Measurements from ENCODE around the gene C17orf78.
"Not testable (repeated sequence)": the region's sequence is repeated elsewhere in the genome, so short reads cannot be mapped to it uniquely, and the experiment has no call there.

The C17orf78 gene

DNA sequence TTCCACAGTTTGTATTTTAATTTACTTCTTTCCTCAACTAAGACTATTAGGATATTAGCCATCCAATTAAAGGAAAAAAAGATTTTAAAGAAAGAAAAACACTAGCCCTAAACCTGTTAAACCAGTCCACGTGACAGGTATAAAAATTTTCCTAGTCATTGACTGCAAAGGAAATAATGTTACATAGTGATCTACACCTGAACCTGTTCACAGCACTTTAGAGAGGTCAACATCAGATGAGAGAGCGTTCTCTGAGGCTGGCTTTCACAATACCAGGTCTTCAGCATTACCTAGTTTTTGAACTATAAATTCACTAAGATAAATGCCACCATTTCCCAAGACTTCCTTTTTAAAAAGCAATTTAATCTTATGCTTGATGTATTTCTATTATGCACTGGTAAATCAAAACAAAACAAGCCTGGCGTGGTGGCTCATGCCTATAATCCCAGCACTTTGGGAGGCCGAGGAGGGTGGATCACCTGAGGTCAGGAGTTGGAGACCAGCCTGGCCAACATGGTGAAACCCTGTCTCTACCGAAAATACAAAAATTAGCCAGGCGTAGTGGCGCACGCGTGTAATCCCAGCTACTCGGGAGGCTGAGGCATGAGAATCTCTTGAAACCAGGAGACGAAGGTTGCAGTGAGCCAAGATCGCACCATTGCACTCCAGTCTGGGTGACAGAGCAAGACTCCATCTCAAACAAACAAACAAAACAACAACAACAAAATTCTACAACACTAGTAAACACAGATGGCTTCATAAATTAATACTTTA lies 18.8 kb upstream of the C17orf78 start:
- H3K4me3 ChIP-seq (ENCODE audit: low read length in 2 of 2) = peak overlapping the region in 1 of 2 donors; percentile 60
- not testable (repeated sequence) for DNase-seq (ENCODE audit: low spot score)

DNA sequence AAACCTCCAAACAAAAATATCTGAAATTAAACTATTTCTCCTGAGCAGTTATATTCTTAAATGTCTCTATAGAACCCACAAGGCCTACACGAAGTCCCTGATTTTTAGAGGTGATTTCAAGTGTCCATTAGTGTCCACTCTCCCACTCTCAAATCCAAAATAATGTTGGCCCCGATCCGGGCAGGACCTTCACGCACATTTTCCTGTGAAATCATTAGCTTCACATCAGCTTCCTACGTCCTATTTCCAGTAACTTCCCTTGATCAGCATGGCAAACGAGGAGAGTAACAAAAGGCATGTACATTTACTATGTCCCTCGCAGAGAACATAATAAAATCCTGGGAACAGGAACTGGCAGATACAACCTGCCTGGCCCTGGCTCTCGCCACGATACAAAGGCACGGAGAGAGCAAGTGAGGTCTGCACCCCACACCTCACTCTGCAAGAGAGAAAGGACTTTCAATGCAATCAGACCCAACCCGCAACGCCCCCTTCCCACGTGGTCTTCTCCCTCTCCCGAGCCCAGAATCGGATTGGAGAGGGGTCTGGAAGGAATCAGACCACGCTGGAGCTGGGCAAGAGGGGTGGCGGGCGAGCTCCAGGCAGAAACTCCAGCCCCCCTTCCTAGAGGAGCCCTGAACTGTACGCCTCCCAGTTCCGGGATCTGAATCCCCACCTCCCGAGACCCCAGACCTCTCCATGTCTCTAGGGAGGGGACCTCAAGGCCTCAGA lies 17.5 kb upstream of the C17orf78 start:
- no peaks in the 10 kb centered on the region for H3K9me3 ChIP-seq (replicated peaks in 1 of 2; ENCODE audit: control insufficient read depth in 2 of 2, insufficient read depth in 1 of 2, low read depth in 1 of 2, low read length in 2 of 2)
- peak overlapping the region; percentile 75 for H2BK12ac ChIP-seq (ENCODE audit: low read length)
- no peaks in the 10 kb centered on the region for H3K27me3 ChIP-seq (ENCODE audit: control insufficient read depth in 3 of 3, insufficient read depth in 3 of 3, low read depth in 1 of 3, low read length in 3 of 3)
- no peak overlapping the region for H4K8ac ChIP-seq (ENCODE audit: low read depth, low read length)
- WGBS, 2 donors (ENCODE audit: extremely low coverage in 2 of 2, insufficient read length in 2 of 2, insufficient replicate concordance in 1 of 2) = no CpG with 5 or more reads among the region's 21 CpGs
- DNase-seq (ENCODE audit: low spot score) = peak; percentile 90
- H3K4ac ChIP-seq (ENCODE audit: low read length) = no peak overlapping the region
- H3K27ac ChIP-seq (replicated peaks; ENCODE audit: low read length) = peak overlapping the region; percentile 95
- peak overlapping the region; percentile 72 for H3K14ac ChIP-seq (ENCODE audit: low read length)
- peaks cover 0 to 29% of the 10 kb centered on the region in 2 donors for H3K36me3 ChIP-seq (replicated peaks in 1 of 2; ENCODE audit: control insufficient read depth in 2 of 2, insufficient read depth in 2 of 2, low read length in 2 of 2)
- H3K79me1 ChIP-seq (ENCODE audit: low read depth, low read length) = peaks cover 1% of the 10 kb centered on the region
- H3K23ac ChIP-seq (ENCODE audit: low read depth, low read length, poor library complexity) = peak overlapping the region; percentile 92
- H2AK5ac ChIP-seq (ENCODE audit: low read depth, low read length) = peak overlapping the region; percentile 96
- peaks cover 13 to 17% of the 10 kb centered on the region in 2 donors for H3K4me1 ChIP-seq (ENCODE audit: control insufficient read depth in 2 of 2, insufficient read depth in 1 of 2, low read depth in 1 of 2, low read length in 2 of 2)
- peak overlapping the region; percentile 69 for H2BK15ac ChIP-seq (ENCODE audit: low read length)
- H2BK120ac ChIP-seq (ENCODE audit: low read depth, low read length) = peak overlapping the region; percentile 73
- H2AFZ ChIP-seq (ENCODE audit: low read length) = peak overlapping the region; percentile 92
- H3K18ac ChIP-seq (ENCODE audit: low read length) = peak overlapping the region; percentile 94
- peak overlapping the region; percentile 90 for H3K9ac ChIP-seq (ENCODE audit: low read depth, low read length, poor library complexity)
- peak overlapping the region; percentile 77 for H3K4me2 ChIP-seq (ENCODE audit: insufficient read depth, low read length, poor library complexity, severe bottlenecking)
- H3K4me3 ChIP-seq (ENCODE audit: low read length in 2 of 2) = peak overlapping the region; percentile 60 to 96
- H4K91ac ChIP-seq (ENCODE audit: low read depth, low read length, poor library complexity) = no peak overlapping the region
- H2BK5ac ChIP-seq (ENCODE audit: low read length) = peak overlapping the region; percentile 98

More for the DNA sequence above, 18.8 kb upstream of the C17orf78 start:
- H3K9ac ChIP-seq (ENCODE audit: low read depth, low read length, poor library complexity); H2AK5ac ChIP-seq (ENCODE audit: low read depth, low read length); H3K14ac ChIP-seq (ENCODE audit: low read length); H2BK12ac ChIP-seq (ENCODE audit: low read length); H3K27me3 ChIP-seq (ENCODE audit: control insufficient read depth in 3 of 3, insufficient read depth in 3 of 3, low read depth in 1 of 3, low read length in 3 of 3); H3K4me2 ChIP-seq (ENCODE audit: insufficient read depth, low read length, poor library complexity, severe bottlenecking); H2BK15ac ChIP-seq (ENCODE audit: low read length); H2BK120ac ChIP-seq (ENCODE audit: low read depth, low read length); H2AFZ ChIP-seq (ENCODE audit: low read length); H3K9me3 ChIP-seq (replicated peaks in 1 of 2; ENCODE audit: control insufficient read depth in 2 of 2, insufficient read depth in 1 of 2, low read depth in 1 of 2, low read length in 2 of 2); H3K4ac ChIP-seq (ENCODE audit: low read length); H2BK5ac ChIP-seq (ENCODE audit: low read length); H4K8ac ChIP-seq (ENCODE audit: low read depth, low read length); H4K91ac ChIP-seq (ENCODE audit: low read depth, low read length, poor library complexity); H3K18ac ChIP-seq (ENCODE audit: low read length); H3K27ac ChIP-seq (replicated peaks; ENCODE audit: low read length); H3K79me1 ChIP-seq (ENCODE audit: low read depth, low read length); H3K23ac ChIP-seq (ENCODE audit: low read depth, low read length, poor library complexity): not testable (repeated sequence)
- WGBS, 2 donors (ENCODE audit: extremely low coverage in 2 of 2, insufficient read length in 2 of 2, insufficient replicate concordance in 1 of 2) = no CpG with 5 or more reads among the region's 12 CpGs
- peaks cover 0 to 42% of the 10 kb centered on the region in 2 donors for H3K36me3 ChIP-seq (replicated peaks in 1 of 2; ENCODE audit: control insufficient read depth in 2 of 2, insufficient read depth in 2 of 2, low read length in 2 of 2)
- H3K4me1 ChIP-seq (ENCODE audit: control insufficient read depth in 2 of 2, insufficient read depth in 1 of 2, low read depth in 1 of 2, low read length in 2 of 2) = peaks cover 13 to 17% of the 10 kb centered on the region in 2 donors

DNA sequence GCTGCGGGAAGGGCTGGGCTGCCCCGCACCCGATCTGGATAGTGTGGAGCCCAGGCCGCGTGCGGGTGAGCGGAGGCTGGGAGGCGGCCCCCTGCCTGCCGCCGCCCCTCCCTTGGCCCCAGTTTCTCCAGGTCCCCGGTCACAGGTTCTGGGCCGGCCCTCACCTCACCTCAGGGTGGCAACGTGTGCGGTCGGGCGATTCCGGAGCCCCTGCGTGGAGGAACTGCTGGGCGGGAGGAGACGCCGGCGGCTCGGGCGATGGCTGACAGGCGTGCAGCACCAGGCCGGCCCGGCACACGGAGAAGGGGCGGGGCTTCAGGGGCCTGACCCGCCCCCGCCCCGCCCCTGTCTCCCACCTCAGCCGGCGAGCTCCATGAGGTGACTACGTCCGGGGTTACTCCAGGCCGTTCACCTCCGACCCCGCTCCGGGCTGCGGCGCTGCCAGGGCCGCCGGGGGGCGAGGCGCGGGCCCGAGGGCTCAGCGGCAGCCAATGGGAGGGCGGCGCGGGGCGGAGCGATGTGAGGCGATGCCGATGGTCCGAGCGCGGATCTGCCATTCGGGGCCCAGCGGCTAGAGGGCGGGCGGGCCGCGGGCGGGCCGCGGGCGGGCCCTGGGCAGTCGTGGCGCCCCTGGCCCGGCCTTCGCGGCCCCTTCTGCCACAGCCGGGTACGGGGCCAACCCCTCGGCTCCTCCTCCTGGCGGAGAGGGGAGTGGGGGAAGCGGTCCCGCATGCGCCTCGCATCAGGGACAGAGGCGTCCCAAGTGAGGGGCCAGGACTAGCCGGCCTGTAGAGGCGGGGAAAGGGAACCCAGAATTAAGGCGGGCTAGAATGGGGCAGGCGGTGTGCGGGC lies 16.7 kb upstream of the C17orf78 start:
- Histone ChIP-seq H3K79me1 (ENCODE audit: low read depth, low read length) (peaks cover 1% of the 10 kb centered on the region), H2BK5ac (ENCODE audit: low read length) (peak overlapping the region; percentile 98), H3K27me3 (ENCODE audit: control insufficient read depth in 3 of 3, insufficient read depth in 3 of 3, low read depth in 1 of 3, low read length in 3 of 3) (no peaks in the 10 kb centered on the region), H3K4ac (ENCODE audit: low read length) (no peak overlapping the region), H3K23ac (ENCODE audit: low read depth, low read length, poor library complexity) (peak overlapping the region; percentile 92), H3K9ac (ENCODE audit: low read depth, low read length, poor library complexity) (peak overlapping the region; percentile 90), H2BK12ac (ENCODE audit: low read length) (peak overlapping the region; percentile 75), H4K91ac (ENCODE audit: low read depth, low read length, poor library complexity) (no peak overlapping the region), H3K36me3 (replicated peaks in 1 of 2; ENCODE audit: control insufficient read depth in 2 of 2, insufficient read depth in 2 of 2, low read length in 2 of 2) (peaks cover 0 to 21% of the 10 kb centered on the region in 2 donors), H3K14ac (ENCODE audit: low read length) (peak overlapping the region; percentile 72), H3K4me2 (ENCODE audit: insufficient read depth, low read length, poor library complexity, severe bottlenecking) (peak overlapping the region; percentile 77), H3K4me1 (ENCODE audit: control insufficient read depth in 2 of 2, insufficient read depth in 1 of 2, low read depth in 1 of 2, low read length in 2 of 2) (peaks cover 13 to 17% of the 10 kb centered on the region in 2 donors), H3K4me3 (ENCODE audit: low read length in 2 of 2) (peak overlapping the region; percentile 60 to 96), H2BK15ac (ENCODE audit: low read length) (peak overlapping the region; percentile 69), H2BK120ac (ENCODE audit: low read depth, low read length) (peak overlapping the region; percentile 73), H3K27ac (replicated peaks; ENCODE audit: low read length) (peak overlapping the region; percentile 95), H4K8ac (ENCODE audit: low read depth, low read length) (no peak overlapping the region), H2AK5ac (ENCODE audit: low read depth, low read length) (peak overlapping the region; percentile 96), H3K18ac (ENCODE audit: low read length) (peak overlapping the region; percentile 94), H3K9me3 (replicated peaks in 1 of 2; ENCODE audit: control insufficient read depth in 2 of 2, insufficient read depth in 1 of 2, low read depth in 1 of 2, low read length in 2 of 2) (no peaks in the 10 kb centered on the region), H2AFZ (ENCODE audit: low read length) (peak overlapping the region; percentile 92)
- no CpG with 5 or more reads among the region's 88 CpGs for WGBS, 2 donors (ENCODE audit: extremely low coverage in 2 of 2, insufficient read length in 2 of 2, insufficient replicate concordance in 1 of 2)
- peak; percentile 98 for DNase-seq (ENCODE audit: low spot score)
